A673 (cell line): ENCODE data around the gene CHD3. TPM values are rescaled to one million over a fixed set of nuclear protein-coding genes. Genes with fewer than 3 reads are reported as not detected.

ENCODE experiments used
- BruUV-seq: library from RNA; stranded (reverse); fragments of 400-500 nt; replicated peaks from 2 replicates; lab custom pipeline; 2021; lab: Mats Ljungman, UMichigan
- CTCF ChIA-PET: fragments of 300-600 bp; sonication (Branson Sonifier 250); formaldehyde crosslinking; loops from one replicate; lab custom pipeline; 2022; ENCODE audit warnings: antibody characterized with exemption; lab: Charles Lee
- POLR2A ChIA-PET: fragments of 300-600 bp; sonication (Branson Sonifier 250); formaldehyde crosslinking; loops from one replicate; lab custom pipeline; 2022; ENCODE audit warnings: antibody characterized with exemption; ENCODE audit not compliant: low non-redundant PET; lab: Charles Lee
- DNase-seq: peaks from one replicate; pipeline ENCODE4 v3.0.0-alpha.2; 2015; ENCODE audit warnings: low spot score
- H3K27ac ChIP-seq: fragments of 200-600 bp; sonication (generic); 2 replicates; pipeline ENCODE4 v1.5.1; 2016; ENCODE audit warnings: mixed run types, low read depth, mild to moderate bottlenecking, mixed read lengths, antibody characterized with exemption, low read length; ENCODE audit not compliant: poor library complexity, severe bottlenecking
- H3K27me3 ChIP-seq: fragments of 200-600 bp; sonication (generic); replicated peaks from 2 replicates; pipeline ENCODE4 v1.6.1; 2017; ENCODE audit warnings: mixed run types, low read depth, mild to moderate bottlenecking, mixed read lengths, antibody characterized with exemption, low read length; ENCODE audit not compliant: insufficient read depth, poor library complexity
- H3K36me3 ChIP-seq: fragments of 200-600 bp; sonication (generic); 2 replicates; pipeline ENCODE4 v1.6.1; 2016; ENCODE audit warnings: mixed run types, mild to moderate bottlenecking, mixed read lengths, antibody characterized with exemption, low read length; ENCODE audit not compliant: insufficient read depth, poor library complexity, severe bottlenecking
- H3K4me1 ChIP-seq: fragments of 200-600 bp; sonication (generic); 2 replicates; pipeline ENCODE4 v1.6.1; 2017; ENCODE audit warnings: mixed run types, mild to moderate bottlenecking, mixed read lengths, antibody characterized with exemption, low read length; ENCODE audit not compliant: insufficient read depth, poor library complexity, severe bottlenecking
- H3K4me3 ChIP-seq: fragments of 200-600 bp; sonication (generic); 2 replicates; pipeline ENCODE4 v1.5.1; 2016; ENCODE audit warnings: low read depth, mixed run types, mild to moderate bottlenecking, mixed read lengths, low read length; ENCODE audit not compliant: poor library complexity, severe bottlenecking
- H3K9me3 ChIP-seq: fragments of 200-600 bp; sonication (generic); 2 replicates; pipeline ENCODE4 v1.6.1; 2016; ENCODE audit warnings: mixed run types, low read depth, mild to moderate bottlenecking, mixed read lengths, antibody characterized with exemption, low read length; ENCODE audit not compliant: poor library complexity, severe bottlenecking
- EZH2 ChIP-seq: fragments of 200-600 bp; sonication (generic); IDR thresholded peaks from 2 replicates; pipeline ENCODE4 v1.6.1; 2017; ENCODE audit warnings: borderline replicate concordance, low read depth, mild to moderate bottlenecking, mixed read lengths, antibody characterized with exemption, low read length; ENCODE audit not compliant: poor library complexity, severe bottlenecking
- intact Hi-C: fragments of 100-400 bp; cut with micrococcal nuclease; formaldehyde crosslinking; loops from one replicate; pipeline ENCODE4 v1.10.0; 2022; ENCODE audit not compliant: unreplicated experiment
- total RNA-seq: library from RNA; stranded (reverse); gene quantifications from 2 replicates; pipeline ENCODE4 v1.2.3, GENCODE V29; 2021
- TF ChIP-seq, protein P1 (sequence below): fragments of 300-800, 200-600 bp; sonication (generic); conservative IDR thresholded peaks from 2 replicates; pipeline ENCODE4 v1.5.1; 2017; ENCODE audit warnings: low read depth, mild to moderate bottlenecking, antibody characterized with exemption, low read length, moderate library complexity, mixed read lengths

Gene CHD3
- total RNA-seq, 1 experiment from 2014 or later, result 249 TPM

DNA sequence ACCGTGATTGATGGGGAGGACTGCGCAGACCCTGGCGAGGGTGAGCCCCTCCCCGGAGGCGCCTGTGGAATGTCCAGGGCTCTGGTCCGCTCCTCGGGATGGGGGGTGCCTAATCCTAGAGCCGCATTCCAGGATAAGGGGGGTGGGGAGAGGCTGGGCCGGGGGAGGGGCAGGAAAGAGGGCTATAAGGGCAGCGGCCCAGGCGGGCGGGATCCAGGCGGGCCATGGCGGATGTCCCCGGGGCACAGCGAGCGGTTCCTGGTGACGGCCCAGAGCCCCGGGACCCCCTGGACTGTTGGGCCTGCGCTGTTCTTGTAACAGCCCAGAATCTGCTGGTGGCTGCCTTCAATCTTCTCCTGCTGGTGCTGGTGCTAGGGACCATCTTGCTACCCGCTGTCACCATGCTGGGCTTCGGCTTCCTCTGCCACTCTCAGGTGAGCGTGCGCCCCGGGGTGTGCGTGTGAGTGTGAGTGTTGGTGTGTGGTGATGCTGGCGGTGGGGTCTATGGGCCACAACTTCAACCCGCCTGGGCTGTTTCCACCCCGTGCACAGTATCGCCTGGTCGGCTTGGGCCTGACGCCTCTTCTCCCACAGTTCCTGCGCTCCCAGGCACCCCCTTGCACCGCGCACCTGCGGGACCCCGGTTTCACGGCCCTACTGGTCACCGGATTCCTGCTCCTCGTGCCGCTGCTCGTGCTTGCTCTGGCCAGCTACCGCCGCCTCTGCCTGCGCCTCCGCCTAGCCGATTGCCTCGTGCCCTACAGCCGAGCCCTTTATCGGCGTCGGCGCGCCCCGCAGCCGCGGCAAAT is 33.5 kb upstream of the CHD3 start, which contains the start of gene TMEM88:
Gene TMEM88 (plus strand): TSS at position 216 of the 809 bp plus-strand sequence. CDS start 9 bp downstream, at position 225.
- Histone ChIP-seq H3K27me3 (no peaks in the 10 kb centered on the region), H3K9me3 (no peaks in the 10 kb centered on the region), H3K4me3 (peak within 1 kb of the TSS; percentile 65), H3K27ac (peak within 1 kb of the TSS; percentile 93), H3K36me3 (peaks cover 38% of the 10 kb centered on the region), H3K4me1 (peaks cover 18% of the 10 kb centered on the region)
- intact Hi-C loops, result no loop called here
- ChIA-PET CTCF (interaction anchor here (0.6 kb wide), 2 partner anchors 112 to 135 kb away, joined by 5 to 8 read pairs; no protein-coding TSS in a partner anchor), POLR2A (no interaction called here)
- DNase-seq, result no peak
- no TSS peak for BruUV-seq
- TF ChIP-seq, protein P1, sequence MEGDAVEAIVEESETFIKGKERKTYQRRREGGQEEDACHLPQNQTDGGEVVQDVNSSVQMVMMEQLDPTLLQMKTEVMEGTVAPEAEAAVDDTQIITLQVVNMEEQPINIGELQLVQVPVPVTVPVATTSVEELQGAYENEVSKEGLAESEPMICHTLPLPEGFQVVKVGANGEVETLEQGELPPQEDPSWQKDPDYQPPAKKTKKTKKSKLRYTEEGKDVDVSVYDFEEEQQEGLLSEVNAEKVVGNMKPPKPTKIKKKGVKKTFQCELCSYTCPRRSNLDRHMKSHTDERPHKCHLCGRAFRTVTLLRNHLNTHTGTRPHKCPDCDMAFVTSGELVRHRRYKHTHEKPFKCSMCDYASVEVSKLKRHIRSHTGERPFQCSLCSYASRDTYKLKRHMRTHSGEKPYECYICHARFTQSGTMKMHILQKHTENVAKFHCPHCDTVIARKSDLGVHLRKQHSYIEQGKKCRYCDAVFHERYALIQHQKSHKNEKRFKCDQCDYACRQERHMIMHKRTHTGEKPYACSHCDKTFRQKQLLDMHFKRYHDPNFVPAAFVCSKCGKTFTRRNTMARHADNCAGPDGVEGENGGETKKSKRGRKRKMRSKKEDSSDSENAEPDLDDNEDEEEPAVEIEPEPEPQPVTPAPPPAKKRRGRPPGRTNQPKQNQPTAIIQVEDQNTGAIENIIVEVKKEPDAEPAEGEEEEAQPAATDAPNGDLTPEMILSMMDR, result no peak
- no peak for TF ChIP-seq EZH2

DNA sequence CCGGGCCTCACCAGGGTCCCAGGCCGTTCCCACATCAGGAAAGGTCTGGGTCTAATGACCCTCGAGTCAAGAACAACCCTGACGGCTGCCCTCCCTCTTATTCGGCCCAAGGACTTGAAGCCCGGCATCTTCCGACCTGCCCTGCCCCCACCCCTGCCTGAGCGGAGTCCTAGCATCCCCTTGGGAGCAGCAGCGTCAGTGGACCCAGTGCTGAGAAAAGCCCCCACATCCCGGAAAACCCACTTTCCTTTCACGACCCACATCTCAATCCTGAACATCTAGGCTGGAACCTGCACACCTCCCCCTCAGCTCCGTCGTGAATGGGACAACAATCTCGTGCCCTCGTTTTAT is 33.0 kb upstream of the CHD3 start:
- ChIA-PET POLR2A (no interaction called here), CTCF (interaction anchor here (0.6 kb wide), 2 partner anchors 112 to 134 kb away, joined by 5 to 8 read pairs; no protein-coding TSS in a partner anchor)
- no TSS peak for BruUV-seq
- peaks cover 32% of the 10 kb centered on the region for H3K36me3 ChIP-seq
- DNase-seq, result no peak
- peak overlapping the region; percentile 93 for H3K27ac ChIP-seq
- H3K27me3 ChIP-seq, result no peaks in the 10 kb centered on the region
- no peak for TF ChIP-seq EZH2
- TF ChIP-seq, protein P1, result no peak
- intact Hi-C loops, result no loop called here
- H3K4me1 ChIP-seq, result peaks cover 18% of the 10 kb centered on the region
- H3K9me3 ChIP-seq, result no peaks in the 10 kb centered on the region
- peak overlapping the region; percentile 65 for H3K4me3 ChIP-seq

DNA sequence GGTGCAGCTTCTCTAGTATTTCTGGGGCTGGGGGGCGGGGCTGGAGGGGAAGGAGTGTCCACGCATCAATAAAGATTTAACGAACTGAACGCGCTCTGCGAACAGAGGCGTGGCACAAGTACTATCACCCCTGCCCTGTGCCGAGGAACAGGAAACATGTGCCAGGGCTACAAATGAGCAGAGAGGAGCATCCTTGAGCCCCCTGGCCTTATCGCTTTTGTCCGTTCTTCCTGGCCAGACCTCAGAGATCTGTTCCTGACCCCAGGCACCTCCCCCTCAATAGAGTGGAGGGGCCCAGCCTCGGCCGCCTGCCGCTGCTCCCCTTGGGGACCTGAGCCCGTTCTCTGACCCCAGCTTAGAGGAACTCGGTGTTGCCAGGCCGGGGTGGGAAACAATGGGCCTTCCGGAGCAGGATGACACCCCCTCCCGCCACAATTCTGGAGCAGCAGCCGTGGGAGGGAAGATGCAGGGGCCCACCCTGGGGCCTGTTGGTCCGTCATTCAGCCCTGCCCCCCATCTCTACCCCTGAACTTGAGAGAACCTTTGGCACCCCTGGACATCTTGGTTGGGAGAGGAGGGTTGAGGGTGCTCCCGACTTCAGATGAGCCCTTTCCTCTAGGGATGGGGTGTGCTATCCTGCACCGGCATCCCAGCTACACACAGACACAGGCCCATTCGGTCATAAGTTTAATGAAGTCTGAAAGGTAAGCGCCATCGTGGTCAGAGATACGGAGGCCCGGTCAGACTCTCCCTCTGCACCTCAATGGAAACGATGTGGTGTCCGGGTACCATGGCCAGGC is 32.4 kb upstream of the CHD3 start:
- BruUV-seq, result no TSS peak
- TF ChIP-seq, protein P1, result no peak
- no peak for TF ChIP-seq EZH2
- ChIA-PET CTCF (interaction anchor here (0.6 to 2.0 kb wide), 5 partner anchors 14 to 201 kb away, joined by 4 to 8 read pairs (median 4); no protein-coding TSS in a partner anchor), POLR2A (interaction anchor here (0.6 kb wide), 1 partner anchor 155 kb away, joined by 3 read pairs; no protein-coding TSS in a partner anchor)
- intact Hi-C loops, result no loop called here
- Histone ChIP-seq H3K4me1 (peaks cover 18% of the 10 kb centered on the region), H3K27me3 (no peaks in the 10 kb centered on the region), H3K27ac (peak overlapping the region; percentile 93), H3K4me3 (peak overlapping the region; percentile 65), H3K9me3 (no peaks in the 10 kb centered on the region), H3K36me3 (peaks cover 27% of the 10 kb centered on the region)
- DNase-seq, result peak; percentile 63
